AG04450 (cell line): ENCODE results near the gene DNAH8. TPM values are rescaled to one million over a fixed set of nuclear protein-coding genes. Genes with fewer than 3 reads are reported as not detected.

ENCODE experiments used
- CTCF ChIA-PET: fragments of 300-600, 350-600 bp; formaldehyde crosslinking; extraction: SDS; loops from one replicate; lab custom pipeline; 2022; ENCODE audit warnings: antibody characterized with exemption, inconsistent platforms; lab: Charles Lee
- POLR2A ChIA-PET: fragments of 350-600 bp; formaldehyde crosslinking; extraction: SDS; loops from one replicate; lab custom pipeline; 2021; ENCODE audit warnings: antibody characterized with exemption, inconsistent platforms; lab: Yijun Ruan, JAX
- DNase-seq: peaks from one replicate; pipeline ENCODE4 v3.0.0-alpha.2; 2011; ENCODE audit warnings: low read depth, low spot score
- H3K27ac ChIP-seq: one replicate; pipeline ENCODE4 v1.5.1; 2012; ENCODE audit warnings: low read depth, low read length, control low read depth
- H3K27me3 ChIP-seq: one replicate; pipeline ENCODE4 v1.6.0; 2012; ENCODE audit warnings: low read length; ENCODE audit not compliant: control insufficient read depth, insufficient read depth
- H3K4me3 ChIP-seq: 2 replicates; pipeline ENCODE4 v1.5.1; 2011; ENCODE audit warnings: mild to moderate bottlenecking, low read depth, low read length, control low read depth
- H3K9me3 ChIP-seq: 2 replicates; pipeline ENCODE4 v1.5.1; 2012; ENCODE audit warnings: low read length; ENCODE audit not compliant: control insufficient read depth, insufficient read depth
- CTCF ChIP-seq: IDR thresholded peaks from 2 replicates; pipeline ENCODE4 v1.5.1; 2011; ENCODE audit warnings: low read depth, low read length, control low read depth, inconsistent platforms
- polyA plus RNA-seq: library from polyadenylated mRNA; depleted of rRNA; stranded (reverse); fragments of >200 nt; gene quantifications from 2 replicates; pipeline ENCODE4 v1.2.3, GENCODE V29; 2011

The DNAH8 gene
- polyA plus RNA-seq, 1 experiment, result not detected

GRCh38 chr6:38944655-38945279, 229.7 kb downstream of the DNAH8 start:
- POLR2A ChIA-PET, result no interaction called here

GRCh38 chr6:38955861-38956260, 240.8 kb downstream of the DNAH8 start:
- no peaks in the 10 kb centered on the region for H3K27me3 ChIP-seq
- no peaks in the 10 kb centered on the region for H3K9me3 ChIP-seq
- POLR2A ChIA-PET, result no interaction called here
- TF ChIP-seq CTCF, result no peak
- no peak overlapping the region for H3K27ac ChIP-seq
- CTCF ChIA-PET, result no interaction called here
- no peak overlapping the region for H3K4me3 ChIP-seq
- DNase-seq, result no peak

More at GRCh38 chr6:38944655-38945279, 229.7 kb downstream of the DNAH8 start:
- Histone ChIP-seq H3K27ac (no peak overlapping the region), H3K27me3 (no peaks in the 10 kb centered on the region), H3K4me3 (no peak overlapping the region), H3K9me3 (no peaks in the 10 kb centered on the region)
- no peak for TF ChIP-seq CTCF
- DNase-seq, result no peak
- CTCF ChIA-PET, result no interaction called here

- DNase-seq, result no peak
- CTCF ChIA-PET, result no interaction called here
- no peak for TF ChIP-seq CTCF
- Histone ChIP-seq H3K27ac (no peak overlapping the region), H3K27me3 (no peaks in the 10 kb centered on the region), H3K4me3 (no peak overlapping the region), H3K9me3 (no peaks in the 10 kb centered on the region)
- POLR2A ChIA-PET, result no interaction called here
These were observed 242.3 kb downstream of the DNAH8 start for GRCh38 chr6:38957426-38957825.

- ChIA-PET CTCF (no interaction called here), POLR2A (no interaction called here)
- no peak overlapping the region for H3K27ac ChIP-seq
- TF ChIP-seq CTCF, result no peak
- no peaks in the 10 kb centered on the region for H3K9me3 ChIP-seq
- no peaks in the 10 kb centered on the region for H3K27me3 ChIP-seq
- no peak overlapping the region for H3K4me3 ChIP-seq
- DNase-seq, result no peak
These were observed 244.0 kb downstream of the DNAH8 start for GRCh38 chr6:38959138-38959537.

GRCh38 chr6:38968702-38969149, 253.6 kb downstream of the DNAH8 start:
- DNase-seq, result no peak
- no peak overlapping the region for H3K4me3 ChIP-seq
- H3K27me3 ChIP-seq, result no peaks in the 10 kb centered on the region
- no peaks in the 10 kb centered on the region for H3K9me3 ChIP-seq
- ChIA-PET CTCF (no interaction called here), POLR2A (no interaction called here)
- no peak overlapping the region for H3K27ac ChIP-seq
- TF ChIP-seq CTCF, result no peak
